GM21723 (cell line): ENCODE results near the gene NCOR2.
"Not testable (repeated sequence)": the region's sequence is repeated elsewhere in the genome, so short reads cannot be mapped to it uniquely, and the experiment has no call there.

Experiments
- ATAC-seq: cut with Tn5 transposase; IDR thresholded peaks from one replicate; pipeline ENCODE4 v1.9.1; 2021; ENCODE audit warnings: mild to moderate bottlenecking, moderate library complexity; ENCODE audit not compliant: unreplicated experiment

NCOR2 gene

GRCh38 chr12:124601706-124602105, 34.3 kb upstream of the NCOR2 start:
- no peak for ATAC-seq

DNA sequence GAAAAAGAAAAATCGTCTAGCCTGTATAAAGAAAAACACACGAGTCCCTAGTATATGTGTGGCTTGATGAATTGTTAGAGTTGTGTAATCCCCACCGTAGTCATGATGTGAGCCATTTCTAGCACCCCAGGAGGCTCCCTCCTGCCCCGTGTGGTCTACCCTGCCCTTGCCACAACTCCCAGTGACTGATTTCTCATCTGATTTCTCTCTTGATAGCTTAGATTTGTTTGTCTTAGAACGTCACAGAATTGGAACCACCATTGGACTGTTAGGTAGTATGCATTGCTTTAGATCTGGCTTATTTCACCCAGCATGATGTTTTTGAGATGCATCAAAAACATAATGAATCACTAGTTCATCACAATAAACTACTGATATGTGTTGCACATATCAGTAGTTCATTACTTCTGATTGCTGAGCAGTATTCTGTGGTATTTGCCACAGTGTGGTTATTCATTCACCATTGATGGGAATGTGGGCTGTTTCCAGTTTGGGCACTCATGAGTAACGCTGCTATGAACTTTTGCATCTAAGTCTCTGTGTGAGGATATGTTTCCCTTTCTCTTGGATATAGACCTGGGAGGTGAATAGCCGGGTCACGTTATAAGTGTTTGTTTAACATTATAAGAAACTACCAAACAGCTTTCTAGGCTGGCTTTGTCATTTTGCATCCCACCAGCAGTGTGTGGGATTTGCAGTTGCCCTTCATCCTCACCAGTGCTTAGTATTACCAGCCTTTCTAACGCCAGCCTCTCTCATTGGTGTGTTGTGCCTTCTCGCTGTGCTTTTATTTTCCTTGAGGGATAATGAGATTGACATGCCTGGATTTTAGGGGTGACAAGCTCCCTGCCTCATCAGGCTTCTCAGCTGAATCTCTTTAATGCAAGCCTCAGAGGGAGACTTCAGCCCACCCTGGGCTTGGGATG, 31.9 kb upstream of the NCOR2 start:
- ATAC-seq = no peak

GRCh38 chr12:124597041-124597440, 29.6 kb upstream of the NCOR2 start:
- ATAC-seq = no peak

GRCh38 chr12:124595444-124595843, 28.0 kb upstream of the NCOR2 start:
- ATAC-seq = no peak

- ATAC-seq = no peak
Observed at GRCh38 chr12:124594851-124595250, 27.4 kb upstream of the NCOR2 start.

- no peak for ATAC-seq
Observed at GRCh38 chr12:124593851-124594401, 26.5 kb upstream of the NCOR2 start.

- ATAC-seq = no peak
Observed at GRCh38 chr12:124593176-124593575, 25.8 kb upstream of the NCOR2 start.

DNA sequence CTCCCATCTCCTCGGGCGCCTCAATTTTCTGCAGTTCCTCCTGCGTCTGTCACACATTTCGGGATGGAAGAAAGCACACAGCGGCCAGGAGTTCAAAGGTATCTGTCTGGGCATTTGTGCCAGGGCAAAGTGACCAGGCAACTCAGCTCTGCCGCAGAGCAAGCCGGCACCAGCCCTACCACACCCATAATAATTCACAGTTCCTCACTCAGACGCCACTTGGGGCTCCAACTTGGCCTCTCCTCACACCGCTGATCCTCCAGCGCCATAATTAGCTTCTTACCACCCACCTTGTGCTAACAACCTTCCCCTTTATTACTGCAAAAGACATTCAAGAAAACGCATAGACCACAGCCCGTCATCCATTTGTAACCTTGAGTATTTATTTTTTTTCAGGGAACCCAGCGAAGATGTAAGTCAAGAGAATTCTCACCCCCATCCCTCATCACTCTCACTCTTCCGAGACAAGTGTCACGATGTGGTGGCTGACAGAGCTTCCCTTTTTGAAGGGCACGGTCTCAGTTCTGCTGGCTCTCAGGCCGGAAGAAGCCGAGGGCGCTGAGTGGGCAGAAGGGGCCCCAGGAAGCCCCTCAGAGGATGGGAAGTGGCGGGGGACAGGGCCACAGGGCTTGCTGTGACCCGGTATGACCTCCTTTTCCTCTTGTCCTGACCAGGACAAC, 25.2 kb upstream of the NCOR2 start:
- no peak for ATAC-seq

DNA sequence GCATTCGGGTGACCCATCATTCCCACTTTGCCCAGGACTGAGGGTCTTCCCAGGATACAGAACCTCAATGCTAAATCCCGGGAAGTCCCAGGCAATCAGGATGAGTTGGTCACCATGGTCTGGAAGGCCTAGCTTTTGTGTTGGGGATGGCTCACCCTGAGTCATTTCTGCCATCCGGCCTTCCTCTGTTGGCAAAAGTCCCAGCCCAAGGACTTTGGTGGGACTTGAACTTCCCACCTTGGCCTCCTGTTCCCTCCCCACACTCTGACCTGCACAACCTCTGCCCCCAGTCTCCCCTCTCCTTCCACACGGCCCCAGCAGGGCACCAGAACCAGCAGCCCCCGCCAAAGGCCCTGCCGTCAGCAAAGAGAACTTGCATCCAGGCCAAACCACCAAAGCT, 24.6 kb upstream of the NCOR2 start:
- no peak for ATAC-seq

DNA sequence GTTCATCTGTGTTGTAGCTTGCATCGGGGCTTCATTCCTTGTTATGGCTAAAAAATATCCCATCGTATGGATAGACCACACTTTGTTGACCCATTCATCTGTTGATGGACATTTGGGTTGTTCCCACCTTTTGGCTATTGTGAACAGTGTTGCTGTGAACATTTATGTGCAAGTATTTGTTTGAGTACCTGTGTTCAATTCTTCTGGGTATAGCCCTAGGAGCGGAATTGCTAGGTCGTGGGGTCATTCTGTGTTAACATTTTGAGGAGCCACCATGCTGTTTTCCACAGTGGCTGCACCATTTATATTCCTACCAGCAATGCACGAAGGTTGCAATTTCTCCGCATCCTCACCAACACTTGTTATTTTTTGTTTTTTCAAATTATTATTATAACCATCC, 23.0 kb upstream of the NCOR2 start:
- ATAC-seq = no peak

DNA sequence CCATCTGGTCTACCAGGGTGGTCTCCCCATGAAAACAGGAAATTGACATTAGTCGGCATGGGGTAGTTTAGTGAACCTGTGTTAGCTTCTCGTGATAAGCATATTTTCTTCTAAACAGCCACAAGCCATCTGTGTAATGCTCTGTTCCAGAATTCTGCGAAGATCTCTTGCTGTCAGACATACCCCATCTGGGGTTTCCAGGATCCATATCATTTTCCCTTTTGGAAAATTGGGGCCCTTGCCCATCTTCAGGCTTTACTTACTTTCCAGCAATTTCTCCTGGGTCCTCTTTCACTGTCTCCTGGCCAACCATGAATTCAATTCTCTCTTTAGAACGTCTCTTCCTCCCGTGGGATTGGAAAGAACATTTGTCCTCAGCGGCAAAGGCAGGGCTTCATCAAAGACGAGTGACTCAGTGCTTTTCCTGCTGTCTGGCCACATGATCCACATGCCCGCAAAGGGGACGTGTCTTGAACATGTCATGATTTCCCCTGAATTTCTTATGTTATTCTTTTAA, 21.4 kb upstream of the NCOR2 start:
- no peak for ATAC-seq

GRCh38 chr12:124588018-124588634, 20.7 kb upstream of the NCOR2 start:
- no peak for ATAC-seq

- ATAC-seq = no peak
Observed at GRCh38 chr12:124586756-124587155, 19.3 kb upstream of the NCOR2 start.

DNA sequence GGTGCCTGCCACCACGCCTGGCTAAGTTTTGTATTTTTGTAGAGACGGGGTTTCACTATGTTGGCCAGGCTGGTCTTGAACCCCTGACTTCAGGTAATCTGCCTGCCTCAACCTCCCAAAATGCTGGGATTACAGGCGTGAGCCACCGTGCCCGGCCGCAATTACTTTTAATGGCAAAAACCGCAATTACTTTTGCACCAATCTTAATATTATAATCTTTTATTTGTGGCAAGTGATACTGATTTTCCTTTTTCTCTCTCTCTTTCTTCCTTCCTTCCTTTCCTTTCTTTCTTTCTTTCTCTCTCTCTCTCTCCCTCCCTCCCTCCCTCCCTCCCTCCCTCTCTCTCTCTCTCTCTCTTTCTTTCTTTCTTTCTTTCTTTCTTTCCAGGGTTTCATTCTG, 17.1 kb upstream of the NCOR2 start:
- ATAC-seq = not testable (repeated sequence)

DNA sequence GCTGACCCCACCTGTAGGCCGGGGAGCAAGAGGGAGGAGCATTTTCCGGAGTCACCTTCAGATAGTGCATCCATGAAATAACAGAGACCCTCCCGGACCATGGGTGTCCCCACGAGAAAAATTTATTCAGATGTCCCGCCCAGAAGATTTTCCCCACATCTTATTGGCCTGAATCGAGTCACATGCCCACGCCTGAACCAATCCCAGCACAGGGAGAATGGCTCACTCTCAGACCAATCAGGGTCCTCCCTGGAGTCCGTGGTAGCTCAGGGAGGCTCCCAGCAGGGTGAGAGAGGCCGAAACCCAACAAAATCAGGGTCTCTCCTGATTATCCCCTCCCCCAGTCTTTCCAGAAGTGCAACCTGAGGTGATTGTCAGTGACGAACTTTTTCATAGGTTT, 16.4 kb upstream of the NCOR2 start:
- no peak for ATAC-seq

GRCh38 chr12:124582108-124582424, 14.7 kb upstream of the NCOR2 start:
- ATAC-seq = no peak

DNA sequence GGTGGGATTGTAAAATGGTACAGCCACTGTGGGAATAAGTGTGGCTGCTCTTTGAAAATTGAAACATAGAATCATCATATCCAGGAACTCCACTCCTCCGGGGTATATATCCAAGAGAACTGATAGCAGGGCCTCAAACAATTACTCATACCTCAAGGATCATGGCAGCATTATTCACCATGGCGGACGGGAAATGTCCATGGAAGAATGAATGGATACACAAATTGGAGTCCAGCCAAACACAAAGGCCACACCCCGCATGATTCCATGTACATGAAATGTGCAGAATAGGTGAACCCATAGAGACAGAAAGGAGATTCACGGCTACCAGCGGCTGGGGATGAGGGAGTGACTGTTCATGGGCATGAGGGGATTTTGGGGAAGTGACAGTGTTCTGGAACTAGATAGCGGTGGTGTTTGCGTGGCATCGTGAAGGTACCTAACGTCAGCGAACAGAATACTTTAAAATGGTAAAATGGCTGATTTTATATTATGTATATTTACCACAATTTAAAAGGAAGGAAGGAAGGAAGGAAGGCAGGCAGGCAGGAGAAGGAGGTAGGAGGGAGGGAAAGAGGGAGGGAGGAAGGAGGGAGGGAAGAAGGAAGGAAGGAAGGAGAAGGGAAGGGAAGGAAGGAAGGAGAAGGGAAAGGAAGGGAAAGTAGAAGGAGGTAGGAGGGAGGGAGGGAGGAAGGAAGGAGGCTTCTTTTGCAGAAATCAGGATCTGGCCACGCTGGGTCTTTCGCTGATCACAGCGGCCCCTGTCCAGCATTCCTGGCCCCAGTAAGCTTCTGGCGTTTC, 14.1 kb upstream of the NCOR2 start:
- no peak for ATAC-seq

GRCh38 chr12:124579921-124580517, 12.6 kb upstream of the NCOR2 start:
- no peak for ATAC-seq

DNA sequence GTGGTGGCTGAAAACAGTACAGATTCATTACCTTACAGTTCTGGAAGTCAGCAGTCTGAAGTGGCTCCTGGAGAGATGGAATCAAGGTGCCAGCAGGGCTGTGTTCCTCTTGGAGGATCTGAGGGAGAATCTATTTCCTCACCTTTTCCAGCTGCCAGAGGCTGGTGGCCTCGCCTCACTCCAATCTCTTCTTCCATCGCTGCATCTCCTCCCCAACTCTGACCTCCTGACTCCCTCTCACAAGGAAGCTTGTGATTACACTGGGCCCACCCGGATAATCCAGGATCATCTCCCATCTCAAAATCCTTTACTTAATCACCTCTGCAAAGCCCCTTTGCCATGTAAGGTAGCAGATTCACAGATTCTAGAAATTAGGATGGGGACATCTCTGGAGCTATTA, 11.4 kb upstream of the NCOR2 start:
- no peak for ATAC-seq

DNA sequence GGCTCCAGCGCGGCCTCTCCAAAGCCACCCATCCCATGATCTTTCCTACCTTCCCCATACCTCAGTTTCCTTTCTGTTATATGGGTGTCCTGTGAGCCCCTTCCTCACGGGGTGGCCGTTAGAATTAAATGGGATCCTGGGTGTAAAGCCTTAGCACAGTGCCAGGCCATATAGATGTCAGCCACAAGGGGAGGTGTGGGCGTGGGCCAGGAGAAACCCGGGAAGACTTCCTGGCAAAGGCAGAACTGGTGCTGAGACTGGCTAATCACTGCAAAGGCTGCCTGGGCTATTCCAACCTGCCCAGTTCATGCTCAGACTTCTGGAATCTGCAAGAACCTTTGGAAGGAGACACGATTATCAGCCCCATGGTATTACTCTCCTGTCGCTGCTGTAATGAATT, 11.0 kb upstream of the NCOR2 start:
- ATAC-seq = no peak
